ENCODE results near the gene ZNF165.
"Not testable (repeated sequence)": the region's sequence is repeated elsewhere in the genome, so short reads cannot be mapped to it uniquely, and the experiment has no call there.

The ZNF165 gene

GRCh38 chr6:28089054-28089453 is 8.7 kb downstream of the ZNF165 start:
- Histone ChIP-seq H3K27me3 (ENCODE audit: low read length) (no peaks in the 10 kb centered on the region), H3K79me2 (ENCODE audit: insufficient read depth, low read length) (no peaks in the 10 kb centered on the region), H3K9me2 (replicated peaks; ENCODE audit: insufficient read depth, low read length) (no peaks in the 10 kb centered on the region), H3K9ac (ENCODE audit: low read length) (no peak overlapping the region), H3F3A (ENCODE audit: insufficient read depth) (no peaks in the 10 kb centered on the region), H3K9me3 (ENCODE audit: insufficient read depth, low read length) (peaks cover 27% of the 10 kb centered on the region; the same call in 1 of the 2 replicates), H3K27ac (ENCODE audit: low read depth, low read length) (no peak overlapping the region), H3K4me3 (ENCODE audit: insufficient read depth, low read length, poor library complexity, severe bottlenecking) (no peak overlapping the region), H3K4me2 (ENCODE audit: low read depth, low read length, poor library complexity, severe bottlenecking) (no peak overlapping the region), H2AFZ (ENCODE audit: low read depth, low read length, severe bottlenecking) (no peak overlapping the region), H4K20me1 (ENCODE audit: low read depth, low read length) (no peaks in the 10 kb centered on the region), H3K36me3 (ENCODE audit: low read length) (peaks cover 38% of the 10 kb centered on the region)
- TF ChIP-seq EZH2phosphoT487 (conservative IDR thresholded peaks at IDR 0.05; ENCODE audit: low read length), result no peak
- TF ChIP-seq, protein P1, sequence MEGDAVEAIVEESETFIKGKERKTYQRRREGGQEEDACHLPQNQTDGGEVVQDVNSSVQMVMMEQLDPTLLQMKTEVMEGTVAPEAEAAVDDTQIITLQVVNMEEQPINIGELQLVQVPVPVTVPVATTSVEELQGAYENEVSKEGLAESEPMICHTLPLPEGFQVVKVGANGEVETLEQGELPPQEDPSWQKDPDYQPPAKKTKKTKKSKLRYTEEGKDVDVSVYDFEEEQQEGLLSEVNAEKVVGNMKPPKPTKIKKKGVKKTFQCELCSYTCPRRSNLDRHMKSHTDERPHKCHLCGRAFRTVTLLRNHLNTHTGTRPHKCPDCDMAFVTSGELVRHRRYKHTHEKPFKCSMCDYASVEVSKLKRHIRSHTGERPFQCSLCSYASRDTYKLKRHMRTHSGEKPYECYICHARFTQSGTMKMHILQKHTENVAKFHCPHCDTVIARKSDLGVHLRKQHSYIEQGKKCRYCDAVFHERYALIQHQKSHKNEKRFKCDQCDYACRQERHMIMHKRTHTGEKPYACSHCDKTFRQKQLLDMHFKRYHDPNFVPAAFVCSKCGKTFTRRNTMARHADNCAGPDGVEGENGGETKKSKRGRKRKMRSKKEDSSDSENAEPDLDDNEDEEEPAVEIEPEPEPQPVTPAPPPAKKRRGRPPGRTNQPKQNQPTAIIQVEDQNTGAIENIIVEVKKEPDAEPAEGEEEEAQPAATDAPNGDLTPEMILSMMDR (IDR thresholded peaks at IDR 0.05; ENCODE audit: insufficient read depth, low read length, poor library complexity, severe bottlenecking), result no peak

- H3K9ac ChIP-seq (ENCODE audit: low read length), result no peak overlapping the region
- H3K36me3 ChIP-seq (ENCODE audit: low read length), result peaks cover 35% of the 10 kb centered on the region
- no peaks in the 10 kb centered on the region for H4K20me1 ChIP-seq (ENCODE audit: low read depth, low read length)
- no peaks in the 10 kb centered on the region for H3F3A ChIP-seq (ENCODE audit: insufficient read depth)
- H3K79me2 ChIP-seq (ENCODE audit: insufficient read depth, low read length), result no peaks in the 10 kb centered on the region
- H3K27me3 ChIP-seq (ENCODE audit: low read length), result no peaks in the 10 kb centered on the region
- H3K9me2 ChIP-seq (replicated peaks; ENCODE audit: insufficient read depth, low read length), result no peaks in the 10 kb centered on the region
- peaks cover 27% of the 10 kb centered on the region; the same call in 1 of the 2 replicates for H3K9me3 ChIP-seq (ENCODE audit: insufficient read depth, low read length)
- no peak overlapping the region for H3K4me3 ChIP-seq (ENCODE audit: insufficient read depth, low read length, poor library complexity, severe bottlenecking)
- no peak overlapping the region for H2AFZ ChIP-seq (ENCODE audit: low read depth, low read length, severe bottlenecking)
- H3K27ac ChIP-seq (ENCODE audit: low read depth, low read length), result no peak overlapping the region
- TF ChIP-seq, protein P1 (IDR thresholded peaks at IDR 0.05; ENCODE audit: insufficient read depth, low read length, poor library complexity, severe bottlenecking), result no peak
- TF ChIP-seq EZH2phosphoT487 (conservative IDR thresholded peaks at IDR 0.05; ENCODE audit: low read length), result no peak
- no peak overlapping the region for H3K4me2 ChIP-seq (ENCODE audit: low read depth, low read length, poor library complexity, severe bottlenecking)
Measured at GRCh38 chr6:28090917-28091586, 10.7 kb downstream of the ZNF165 start.

DNA sequence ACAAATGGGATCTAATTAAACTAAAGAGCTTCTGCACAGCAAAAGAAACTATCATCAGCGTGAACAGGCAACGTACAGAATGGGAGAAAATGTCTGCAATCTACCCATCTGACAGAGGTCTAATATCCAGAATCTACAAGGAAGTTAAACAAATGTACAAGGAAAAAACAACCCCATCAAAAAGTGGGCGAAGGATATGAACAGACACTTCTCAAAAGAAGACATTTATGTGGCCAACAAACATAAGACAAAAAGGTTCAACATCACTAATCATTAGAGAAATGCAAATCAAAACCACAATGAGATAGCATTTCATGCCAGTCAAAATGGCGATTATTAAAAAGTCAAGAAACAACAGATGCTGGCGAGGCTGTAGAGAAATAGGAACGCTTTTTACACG is 21.9 kb downstream of the ZNF165 start:
- H3K9me3 ChIP-seq (ENCODE audit: insufficient read depth, low read length); H4K20me1 ChIP-seq (ENCODE audit: low read depth, low read length); H3K79me2 ChIP-seq (ENCODE audit: insufficient read depth, low read length); H3K4me2 ChIP-seq (ENCODE audit: low read depth, low read length, poor library complexity, severe bottlenecking); H2AFZ ChIP-seq (ENCODE audit: low read depth, low read length, severe bottlenecking); H3K4me3 ChIP-seq (ENCODE audit: insufficient read depth, low read length, poor library complexity, severe bottlenecking); H3K27ac ChIP-seq (ENCODE audit: low read depth, low read length); H3K36me3 ChIP-seq (ENCODE audit: low read length); H3K9ac ChIP-seq (ENCODE audit: low read length); H3K9me2 ChIP-seq (replicated peaks; ENCODE audit: insufficient read depth, low read length); H3K27me3 ChIP-seq (ENCODE audit: low read length): not testable (repeated sequence)
- H3F3A ChIP-seq (ENCODE audit: insufficient read depth), result peaks cover 14% of the 10 kb centered on the region

GRCh38 chr6:28102699-28103098 is 22.3 kb downstream of the ZNF165 start:
- not testable (repeated sequence) for H3K9me2 ChIP-seq (replicated peaks; ENCODE audit: insufficient read depth, low read length); H3K79me2 ChIP-seq (ENCODE audit: insufficient read depth, low read length); H3K27me3 ChIP-seq (ENCODE audit: low read length); H4K20me1 ChIP-seq (ENCODE audit: low read depth, low read length); H3K9ac ChIP-seq (ENCODE audit: low read length); H3K36me3 ChIP-seq (ENCODE audit: low read length); H3K27ac ChIP-seq (ENCODE audit: low read depth, low read length); H2AFZ ChIP-seq (ENCODE audit: low read depth, low read length, severe bottlenecking); H3K4me3 ChIP-seq (ENCODE audit: insufficient read depth, low read length, poor library complexity, severe bottlenecking); H3K9me3 ChIP-seq (ENCODE audit: insufficient read depth, low read length); H3K4me2 ChIP-seq (ENCODE audit: low read depth, low read length, poor library complexity, severe bottlenecking)
- H3F3A ChIP-seq (ENCODE audit: insufficient read depth), result peaks cover 14% of the 10 kb centered on the region

All from SU-DHL-6 (cell line).